Epithelial cell of esophagus (primary cell): ENCODE results near the gene RPL7A.

ENCODE experiments used
- DNase-seq: peaks from one replicate; pipeline ENCODE4 v3.0.0; 2010; ENCODE audit warnings: low read depth
- H3K4me3 ChIP-seq: 2 replicates; pipeline ENCODE4 v1.5.1; 2011; ENCODE audit warnings: mild to moderate bottlenecking, low read length, control low read depth
- TF ChIP-seq, protein P1 (sequence below): IDR thresholded peaks from 2 replicates; pipeline ENCODE4 v1.5.1; 2011; ENCODE audit warnings: low read depth, mild to moderate bottlenecking, low read length, control low read depth, inconsistent platforms; ENCODE audit not compliant: insufficient read depth; ENCODE audit errors: missing control alignments

Gene RPL7A

GRCh38 chr9:133354766-133355165 is 6.7 kb downstream of the RPL7A start:
- H3K4me3 ChIP-seq, result no peak overlapping the region
- TF ChIP-seq, protein P1, sequence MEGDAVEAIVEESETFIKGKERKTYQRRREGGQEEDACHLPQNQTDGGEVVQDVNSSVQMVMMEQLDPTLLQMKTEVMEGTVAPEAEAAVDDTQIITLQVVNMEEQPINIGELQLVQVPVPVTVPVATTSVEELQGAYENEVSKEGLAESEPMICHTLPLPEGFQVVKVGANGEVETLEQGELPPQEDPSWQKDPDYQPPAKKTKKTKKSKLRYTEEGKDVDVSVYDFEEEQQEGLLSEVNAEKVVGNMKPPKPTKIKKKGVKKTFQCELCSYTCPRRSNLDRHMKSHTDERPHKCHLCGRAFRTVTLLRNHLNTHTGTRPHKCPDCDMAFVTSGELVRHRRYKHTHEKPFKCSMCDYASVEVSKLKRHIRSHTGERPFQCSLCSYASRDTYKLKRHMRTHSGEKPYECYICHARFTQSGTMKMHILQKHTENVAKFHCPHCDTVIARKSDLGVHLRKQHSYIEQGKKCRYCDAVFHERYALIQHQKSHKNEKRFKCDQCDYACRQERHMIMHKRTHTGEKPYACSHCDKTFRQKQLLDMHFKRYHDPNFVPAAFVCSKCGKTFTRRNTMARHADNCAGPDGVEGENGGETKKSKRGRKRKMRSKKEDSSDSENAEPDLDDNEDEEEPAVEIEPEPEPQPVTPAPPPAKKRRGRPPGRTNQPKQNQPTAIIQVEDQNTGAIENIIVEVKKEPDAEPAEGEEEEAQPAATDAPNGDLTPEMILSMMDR, result no peak
- DNase-seq, result no peak

DNA sequence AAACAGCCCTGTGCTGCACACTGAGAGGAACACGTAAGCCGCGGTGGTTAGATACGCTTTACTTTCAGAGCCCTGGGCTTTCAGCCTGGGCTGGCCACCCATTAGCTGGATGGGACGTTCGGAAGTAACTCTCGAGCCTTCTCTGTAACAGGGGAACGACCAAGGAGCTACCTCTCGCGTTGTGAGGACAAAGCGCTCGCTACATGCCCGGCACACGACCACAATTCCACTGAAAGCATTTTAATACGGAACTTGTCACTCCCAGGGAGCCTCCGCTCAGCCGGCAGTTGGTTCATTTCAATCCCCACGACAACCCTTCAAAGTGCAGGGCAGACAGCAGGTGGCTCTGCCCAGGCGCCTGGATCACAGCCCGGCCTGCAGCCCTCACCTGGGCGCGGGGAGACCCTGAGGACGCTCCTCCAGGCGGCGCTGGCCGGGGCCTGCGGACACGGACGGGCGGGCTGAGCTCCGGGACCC is 7.9 kb downstream of the RPL7A start:
- TF ChIP-seq, protein P1, result peak; percentile 3
- DNase-seq, result peak; percentile 32
- peak overlapping the region; percentile 84 for H3K4me3 ChIP-seq

DNA sequence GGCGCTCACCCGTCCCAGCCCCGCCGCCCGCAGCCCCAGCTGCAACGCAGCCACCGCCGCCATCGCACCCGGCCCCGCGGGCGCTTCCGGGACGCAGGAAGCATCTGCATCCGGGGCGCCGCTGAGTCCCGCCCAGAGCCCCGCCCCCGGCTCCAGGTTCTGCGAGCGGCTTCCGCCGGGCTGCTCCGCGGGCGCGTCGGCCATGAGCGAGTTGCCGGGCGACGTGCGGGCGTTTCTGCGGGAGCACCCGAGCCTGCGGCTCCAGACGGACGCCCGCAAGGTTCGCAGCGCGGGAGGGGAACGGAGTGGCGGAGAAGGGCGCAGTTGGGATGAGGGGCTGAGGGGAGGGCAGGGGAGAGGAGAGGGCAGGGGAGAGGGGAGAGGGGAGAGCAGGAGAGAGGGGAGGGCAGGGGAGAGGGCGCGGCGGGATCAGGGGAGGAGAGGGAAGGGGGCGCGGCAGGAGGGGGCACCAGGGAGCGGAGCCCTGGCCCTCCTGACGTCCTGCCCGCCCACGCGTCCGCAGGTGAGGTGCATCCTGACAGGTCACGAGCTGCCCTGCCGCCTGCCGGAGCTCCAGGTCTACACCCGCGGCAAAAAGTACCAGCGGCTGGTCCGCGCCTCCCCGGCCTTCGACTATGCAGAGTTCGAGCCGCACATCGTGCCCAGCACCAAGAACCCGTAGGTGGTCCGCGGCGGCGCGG is 8.5 kb downstream of the RPL7A start, which contains the start of the genes SURF1 and SURF2:
SURF1 (minus strand) TSS at position 97 of the 701 bp plus-strand sequence; CDS start at position 63, 34 bp downstream.
SURF2 (plus strand) TSS at position 160 of the 701 bp plus-strand sequence; CDS start at position 203, 43 bp downstream.
- peak; percentile 91 for DNase-seq
- H3K4me3 ChIP-seq, result peak within 1 kb of the TSS; percentile 84
- TF ChIP-seq, protein P1, result no peak

GRCh38 chr9:133357656-133358055 is 9.6 kb downstream of the RPL7A start:
- H3K4me3 ChIP-seq, result peak overlapping the region; percentile 69
- no peak for DNase-seq
- TF ChIP-seq, protein P1, result no peak

DNA sequence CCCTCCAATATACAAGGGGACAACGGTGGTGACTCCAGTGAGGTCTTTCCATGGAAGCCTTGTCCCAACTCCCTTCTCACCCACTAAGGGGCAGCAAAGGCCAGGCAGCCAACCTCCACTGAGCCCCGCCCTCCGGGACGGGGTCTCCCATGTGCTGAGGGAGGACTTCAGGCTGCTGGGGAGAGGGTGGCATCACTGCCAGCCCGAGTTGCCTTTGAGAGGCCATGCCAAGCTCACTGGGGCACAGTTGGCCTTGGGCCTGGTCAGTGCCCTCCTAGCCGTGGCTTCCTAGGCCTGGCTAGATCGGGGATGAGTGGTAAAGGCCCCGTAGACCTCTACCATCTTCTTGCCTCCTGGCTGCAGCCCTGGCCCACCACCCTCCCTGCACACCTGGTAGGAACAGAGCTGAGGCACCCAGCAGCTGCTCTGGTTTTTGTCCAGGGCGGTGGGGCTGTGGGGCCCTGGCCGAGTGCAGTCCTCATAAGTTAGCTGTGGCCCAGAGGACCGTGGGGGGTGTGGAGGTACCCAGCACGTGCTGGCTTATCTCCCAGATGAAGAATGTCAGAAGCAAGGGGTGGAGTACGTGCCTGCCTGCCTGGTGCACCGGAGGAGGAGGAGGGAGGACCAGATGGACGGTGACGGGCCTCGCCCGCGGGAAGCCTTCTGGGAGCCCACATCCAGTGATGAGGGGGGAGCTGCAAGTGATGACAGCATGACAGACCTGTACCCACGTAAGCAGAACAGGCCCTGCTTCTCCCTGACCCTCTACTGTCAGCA is 11.6 kb downstream of the RPL7A start:
- TF ChIP-seq, protein P1, result peak; percentile 45
- no peak overlapping the region for H3K4me3 ChIP-seq
- no peak for DNase-seq

GRCh38 chr9:133360400-133361393 is 12.7 kb downstream of the RPL7A start:
- no peak for DNase-seq
- H3K4me3 ChIP-seq, result no peak overlapping the region
- TF ChIP-seq, protein P1, result no peak
